IPS DF 6.9 (cell line): ENCODE data around the gene VWA3A.
"Not testable (repeated sequence)": the region's sequence is repeated elsewhere in the genome, so short reads cannot be mapped to it uniquely, and the experiment has no call there.

ENCODE experiments used
- DNase-seq: peaks from one replicate; pipeline ENCODE4 v3.0.0-alpha.2; 2013; ENCODE audit warnings: low read depth, low spot score
- H3K27ac ChIP-seq: one replicate; pipeline ENCODE4 v1.5.1; 2013; ENCODE audit warnings: low read length, control low read depth
- H3K27me3 ChIP-seq: 2 replicates; pipeline ENCODE4 v1.6.1; 2013; ENCODE audit warnings: mild to moderate bottlenecking, low read length; ENCODE audit not compliant: control insufficient read depth, insufficient read depth
- H3K36me3 ChIP-seq: 2 replicates; pipeline ENCODE4 v1.6.1; 2013; ENCODE audit warnings: low read length; ENCODE audit not compliant: control insufficient read depth, insufficient read depth
- H3K4me1 ChIP-seq: 2 replicates; pipeline ENCODE4 v1.6.1; 2013; ENCODE audit warnings: low read length; ENCODE audit not compliant: control insufficient read depth, insufficient read depth
- H3K4me3 ChIP-seq: 2 replicates; pipeline ENCODE4 v1.5.1; 2013; ENCODE audit warnings: mild to moderate bottlenecking, low read length
- H3K9me3 ChIP-seq: 2 replicates; pipeline ENCODE4 v1.6.1; 2013; ENCODE audit warnings: low read length, inconsistent platforms; ENCODE audit not compliant: control insufficient read depth, insufficient read depth
- WGBS: extraction: QIAGEN DNeasy Blood & Tissue Kit; methylation state at CpG from one replicate; pipeline ENCODE4 v1.1.7; 2013; ENCODE audit warnings: mixed read lengths, missing lambda C conversion rate; ENCODE audit not compliant: insufficient read length, insufficient coverage; 5-methylcytosine and 5-hydroxymethylcytosine counted together

Gene VWA3A

GRCh38 chr16:22139008-22139407, 46.7 kb downstream of the VWA3A start:
- H3K4me1 ChIP-seq = no peaks in the 10 kb centered on the region
- H3K27ac ChIP-seq = no peak overlapping the region
- no peak for DNase-seq
- H3K9me3 ChIP-seq = no peaks in the 10 kb centered on the region
- H3K4me3 ChIP-seq = no peak overlapping the region
- no peaks in the 10 kb centered on the region for H3K36me3 ChIP-seq
- no CpG with 5 or more reads among the region's 7 CpGs for WGBS
- no peaks in the 10 kb centered on the region for H3K27me3 ChIP-seq

GRCh38 chr16:22139732-22140131, 47.4 kb downstream of the VWA3A start:
- Histone ChIP-seq H3K36me3 (no peaks in the 10 kb centered on the region), H3K27ac (no peak overlapping the region), H3K27me3 (no peaks in the 10 kb centered on the region), H3K4me3 (no peak overlapping the region), H3K9me3 (no peaks in the 10 kb centered on the region), H3K4me1 (no peaks in the 10 kb centered on the region)
- WGBS = no CpG with 5 or more reads among the region's 1 CpG
- no peak for DNase-seq

- Histone ChIP-seq H3K27me3 (no peaks in the 10 kb centered on the region), H3K36me3 (no peaks in the 10 kb centered on the region), H3K4me1 (no peaks in the 10 kb centered on the region), H3K9me3 (no peaks in the 10 kb centered on the region), H3K27ac (no peak overlapping the region), H3K4me3 (no peak overlapping the region)
- WGBS = no CpG with 5 or more reads among the region's 1 CpG
- DNase-seq = peak; percentile 45
Observed at GRCh38 chr16:22141767-22142166, 49.4 kb downstream of the VWA3A start.

GRCh38 chr16:22144520-22144919, 52.2 kb downstream of the VWA3A start:
- Histone ChIP-seq H3K9me3 (no peaks in the 10 kb centered on the region), H3K4me3 (no peak overlapping the region), H3K4me1 (no peaks in the 10 kb centered on the region), H3K27me3 (no peaks in the 10 kb centered on the region), H3K36me3 (no peaks in the 10 kb centered on the region), H3K27ac (no peak overlapping the region)
- no CpG with 5 or more reads among the region's 6 CpGs for WGBS
- no peak for DNase-seq

GRCh38 chr16:22147853-22148252, 55.5 kb downstream of the VWA3A start:
- H3K9me3 ChIP-seq = no peaks in the 10 kb centered on the region
- H3K27me3 ChIP-seq = no peaks in the 10 kb centered on the region
- no peaks in the 10 kb centered on the region for H3K4me1 ChIP-seq
- DNase-seq = no peak
- H3K36me3 ChIP-seq = no peaks in the 10 kb centered on the region
- WGBS = no CpG with 5 or more reads among the region's 9 CpGs
- H3K4me3 ChIP-seq = no peak overlapping the region
- no peak overlapping the region for H3K27ac ChIP-seq

GRCh38 chr16:22151246-22151998, 59.1 kb downstream of the VWA3A start:
- no peak for DNase-seq
- H3K36me3 ChIP-seq = no peaks in the 10 kb centered on the region
- H3K27ac ChIP-seq = no peak overlapping the region
- H3K4me3 ChIP-seq = no peak overlapping the region
- H3K27me3 ChIP-seq = no peaks in the 10 kb centered on the region
- no peaks in the 10 kb centered on the region for H3K4me1 ChIP-seq
- no CpG with 5 or more reads among the region's 7 CpGs for WGBS
- H3K9me3 ChIP-seq = no peaks in the 10 kb centered on the region

- no CpG with 5 or more reads among the region's 11 CpGs for WGBS
- no peak for DNase-seq
- Histone ChIP-seq H3K27me3 (no peaks in the 10 kb centered on the region), H3K9me3 (no peaks in the 10 kb centered on the region), H3K36me3 (no peaks in the 10 kb centered on the region), H3K4me3 (no peak overlapping the region), H3K27ac (no peak overlapping the region), H3K4me1 (no peaks in the 10 kb centered on the region)
Observed at GRCh38 chr16:22152316-22152715, 60.0 kb downstream of the VWA3A start.

- no CpG with 5 or more reads among the region's 7 CpGs for WGBS
- not testable (repeated sequence) for H3K4me3 ChIP-seq, H3K4me1 ChIP-seq, H3K9me3 ChIP-seq, H3K27ac ChIP-seq, H3K36me3 ChIP-seq, H3K27me3 ChIP-seq, DNase-seq
Observed at GRCh38 chr16:22153078-22153477, 60.7 kb downstream of the VWA3A start.

- H3K4me1 ChIP-seq = no peaks in the 10 kb centered on the region
- no peaks in the 10 kb centered on the region for H3K36me3 ChIP-seq
- no peak for DNase-seq
- H3K27me3 ChIP-seq = no peaks in the 10 kb centered on the region; the same call in 1 of the 2 replicates
- H3K27ac ChIP-seq = no peak overlapping the region
- no peak overlapping the region for H3K4me3 ChIP-seq
- H3K9me3 ChIP-seq = peaks cover 2% of the 10 kb centered on the region; the same call in 1 of the 2 replicates
Observed at GRCh38 chr16:22161401-22161800, 69.1 kb downstream of the VWA3A start.

- no CpG with 5 or more reads among the region's 40 CpGs for WGBS
- H3K4me3 ChIP-seq = peak within 1 kb of the TSS; percentile 38; the same call in 1 of the 2 replicates
- DNase-seq = no peak
Observed at GRCh38 chr16:22161999-22162655, 69.8 kb downstream of the VWA3A start, which contains the start of gene SDR42E2. SDR42E2 (plus strand) TSS chr16:22162506; CDS start chr16:22165583, 3,077 bp downstream.

More at GRCh38 chr16:22161999-22162655, 69.8 kb downstream of the VWA3A start, which contains the start of gene SDR42E2:
- Histone ChIP-seq H3K9me3 (peaks cover 2% of the 10 kb centered on the region; the same call in 1 of the 2 replicates), H3K4me1 (no peaks in the 10 kb centered on the region), H3K36me3 (no peaks in the 10 kb centered on the region), H3K27me3 (no peaks in the 10 kb centered on the region; the same call in 1 of the 2 replicates), H3K27ac (no peak within 1 kb of the TSS)
